ENCODE data around the gene RASD2. TPM values are rescaled to one million over a fixed set of nuclear protein-coding genes. Genes with fewer than 3 reads are reported as not detected.

RASD2 gene
- total RNA-seq, 1 donor from 2014 or later: 4.4 TPM

GRCh38 chr22:35518811-35519210, 21.8 kb upstream of the RASD2 start:
- DNase-seq (ENCODE audit: low spot score): no peak

DNA sequence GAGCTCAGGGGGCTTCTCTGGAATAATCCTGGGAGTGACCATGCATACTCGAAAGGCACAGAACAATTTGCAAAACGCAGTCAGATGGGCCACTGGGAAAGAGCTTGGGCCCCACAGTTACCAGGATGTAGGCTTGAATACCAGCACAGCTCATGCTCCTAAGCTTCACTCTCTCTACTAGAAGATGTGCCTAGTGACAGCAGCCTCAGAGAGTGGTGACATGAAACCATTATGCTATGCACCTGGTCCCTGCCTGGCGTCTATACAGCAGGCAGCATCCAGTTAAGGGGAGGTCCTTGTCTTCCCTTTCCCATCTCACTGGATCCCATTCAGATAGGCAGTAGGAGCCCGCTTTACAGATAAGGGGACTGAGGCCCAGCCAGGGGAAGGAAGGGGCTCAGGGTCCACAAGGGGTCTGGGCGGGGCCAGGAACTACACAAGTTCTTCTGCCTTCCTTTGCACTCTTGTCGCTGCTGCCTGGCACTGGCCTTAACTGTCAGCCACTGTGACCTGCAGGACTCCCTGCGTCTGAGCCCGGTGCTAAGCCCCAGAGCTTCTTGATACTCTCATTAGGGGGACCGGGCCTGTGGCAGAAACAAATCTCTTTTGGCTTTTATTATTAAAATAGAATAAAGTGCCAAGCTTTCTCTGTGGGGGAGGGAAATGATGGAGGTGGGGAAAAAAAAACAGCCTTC, 21.2 kb upstream of the RASD2 start:
- DNase-seq (ENCODE audit: low spot score): no peak

GRCh38 chr22:35521358-35522224, 19.0 kb upstream of the RASD2 start:
- DNase-seq (ENCODE audit: low spot score): no peak

- DNase-seq (ENCODE audit: low spot score): no peak
Observed at GRCh38 chr22:35522225-35523149, 18.1 kb upstream of the RASD2 start.

DNA sequence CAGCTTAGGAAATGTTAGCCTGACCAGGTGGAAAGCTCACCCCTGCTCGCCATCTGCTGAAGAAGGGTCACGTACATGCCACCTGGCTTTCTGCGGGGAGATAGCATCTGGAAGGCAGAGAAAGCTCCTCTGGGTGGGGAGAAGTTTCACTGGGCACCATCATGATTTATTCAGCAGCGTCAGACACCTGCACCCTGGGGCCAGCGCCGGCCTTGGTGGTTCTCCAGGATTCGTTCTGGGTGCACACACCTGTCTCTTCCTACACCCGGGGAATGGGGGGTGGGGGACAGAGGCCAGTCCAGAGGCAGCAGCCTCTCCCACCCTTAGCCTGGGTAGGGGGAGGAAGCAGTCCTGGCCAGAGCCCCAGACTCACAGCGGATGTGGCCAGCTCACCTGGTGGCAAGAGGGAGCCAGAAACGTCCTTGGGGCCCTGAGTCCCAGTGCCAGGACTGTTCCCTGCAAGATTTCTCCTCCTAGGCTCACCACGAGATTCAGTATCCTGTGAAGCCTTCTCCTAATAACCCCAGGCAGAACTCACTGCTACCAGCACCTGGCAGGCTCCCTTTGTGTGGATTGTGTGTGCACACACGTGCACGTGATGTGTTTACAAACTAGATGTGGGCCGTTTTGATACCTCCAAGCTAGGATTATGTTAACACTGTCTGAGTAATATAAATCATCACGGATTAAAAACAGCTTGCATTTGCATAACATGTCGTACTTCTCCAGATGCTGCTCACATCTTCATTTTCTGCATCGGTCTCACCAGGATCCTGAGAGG, 17.3 kb upstream of the RASD2 start:
- DNase-seq (ENCODE audit: low spot score): no peak

GRCh38 chr22:35524966-35525686, 15.5 kb upstream of the RASD2 start:
- peak; percentile 61 for DNase-seq (ENCODE audit: low spot score)

DNA sequence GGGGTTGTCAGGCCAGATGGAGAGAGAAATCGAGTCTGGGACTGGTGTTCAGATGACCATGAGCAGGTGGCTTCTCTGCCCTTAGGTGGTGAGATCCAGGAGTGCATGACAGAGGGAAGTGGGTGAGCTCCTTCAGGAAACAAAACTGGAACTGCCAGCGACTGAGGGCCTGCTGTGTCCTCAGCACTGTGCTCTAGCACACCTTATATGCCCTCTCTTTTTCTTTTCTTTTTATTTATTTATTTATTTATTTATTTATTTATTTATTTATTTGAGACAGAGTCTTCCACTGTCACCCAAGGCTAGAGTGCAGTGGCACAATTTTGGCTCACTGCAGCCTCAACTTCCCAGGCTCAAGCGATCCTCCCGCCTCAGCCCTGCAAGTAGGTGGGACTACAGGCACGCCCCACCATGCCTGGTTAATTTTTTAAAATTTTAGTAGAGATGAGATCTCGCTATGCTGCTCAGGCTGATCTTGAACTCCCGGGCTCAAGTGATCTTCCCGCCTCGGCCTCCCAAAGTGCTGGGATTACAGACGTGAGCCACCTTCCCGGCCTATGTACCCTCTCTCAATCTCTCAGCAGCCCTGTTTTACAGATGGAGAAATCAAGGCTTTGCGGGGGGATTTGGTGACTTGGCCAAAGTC, 14.8 kb upstream of the RASD2 start:
- DNase-seq (ENCODE audit: low spot score): no peak

DNA sequence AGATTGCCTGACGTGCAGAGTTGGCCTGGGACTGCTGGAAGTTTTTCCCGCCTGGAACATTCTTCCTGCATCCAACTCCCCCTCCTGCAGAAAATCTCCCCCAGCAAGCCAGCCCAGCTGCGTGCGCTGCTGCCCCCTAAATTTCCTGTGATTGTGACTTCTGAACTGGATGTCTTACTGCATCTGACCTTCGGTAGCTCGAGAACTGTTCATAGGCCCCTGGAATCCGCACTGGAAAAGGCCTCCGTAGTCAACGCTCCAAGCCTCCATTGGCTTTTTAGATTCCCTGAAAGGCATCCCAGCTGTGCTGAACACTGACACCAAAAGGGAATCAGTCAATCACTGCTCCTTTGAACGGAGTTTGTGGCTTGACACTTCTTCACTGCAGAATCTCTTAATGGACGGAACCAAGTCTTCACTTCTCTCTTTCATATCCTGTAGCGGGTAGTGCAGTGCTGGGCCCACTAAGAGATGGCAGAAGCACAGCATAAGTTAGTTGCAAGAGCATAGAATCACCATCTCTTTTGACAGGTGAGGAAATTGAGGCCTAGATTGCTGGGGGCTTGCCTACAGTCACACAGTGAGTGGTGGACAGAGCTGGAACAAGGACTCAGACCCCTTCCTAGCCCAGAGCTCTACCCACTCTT, 14.2 kb upstream of the RASD2 start:
- DNase-seq (ENCODE audit: low spot score): no peak

- DNase-seq (ENCODE audit: low spot score): no peak
Observed at GRCh38 chr22:35528927-35529326, 11.7 kb upstream of the RASD2 start.

- no peak for DNase-seq (ENCODE audit: low spot score)
Observed at GRCh38 chr22:35530700-35531099, 9.9 kb upstream of the RASD2 start.

- no peak for DNase-seq (ENCODE audit: low spot score)
Observed at GRCh38 chr22:35531202-35531601, 9.4 kb upstream of the RASD2 start.

DNA sequence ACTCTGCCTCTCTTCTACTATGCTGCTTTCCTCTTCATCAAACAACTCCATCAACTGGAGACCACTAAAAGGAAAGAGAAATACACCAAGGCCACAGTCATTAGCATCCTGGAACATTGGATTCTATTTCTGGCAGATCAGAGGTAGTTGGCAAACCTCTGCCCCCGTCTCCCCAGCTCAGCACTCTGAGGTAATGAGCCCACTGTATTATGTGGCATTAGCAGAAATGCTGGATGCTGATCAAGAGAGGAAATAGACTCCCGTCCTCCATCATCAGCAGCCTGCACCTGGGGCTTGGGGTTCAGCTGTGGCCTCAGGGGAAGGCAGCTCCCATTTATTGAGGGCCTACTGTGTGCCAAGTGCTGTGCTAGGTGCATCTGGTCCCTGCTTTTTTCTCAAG, 9.0 kb upstream of the RASD2 start:
- DNase-seq (ENCODE audit: low spot score): no peak

GRCh38 chr22:35533365-35534029, 7.1 kb upstream of the RASD2 start:
- DNase-seq (ENCODE audit: low spot score): no peak

DNA sequence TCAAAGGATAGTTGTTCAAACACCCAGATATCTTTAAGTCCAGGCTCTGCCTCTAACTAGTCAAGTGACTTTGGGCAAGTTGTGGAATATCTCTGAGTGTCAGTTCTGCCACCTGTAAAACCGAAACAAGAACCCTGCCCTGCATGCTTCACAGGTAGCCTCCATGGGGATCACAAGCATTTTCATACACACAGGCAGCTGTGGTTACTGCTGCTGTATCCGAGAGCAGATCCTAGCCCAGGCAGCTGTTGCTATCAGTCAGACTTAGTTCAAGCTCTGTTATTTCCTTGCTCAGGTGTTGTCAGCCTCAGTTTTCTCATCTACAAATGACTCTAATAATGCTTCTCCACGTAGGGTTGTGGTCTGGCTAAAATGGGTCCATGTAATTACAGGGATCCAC, 6.5 kb upstream of the RASD2 start:
- DNase-seq (ENCODE audit: low spot score): no peak

DNA sequence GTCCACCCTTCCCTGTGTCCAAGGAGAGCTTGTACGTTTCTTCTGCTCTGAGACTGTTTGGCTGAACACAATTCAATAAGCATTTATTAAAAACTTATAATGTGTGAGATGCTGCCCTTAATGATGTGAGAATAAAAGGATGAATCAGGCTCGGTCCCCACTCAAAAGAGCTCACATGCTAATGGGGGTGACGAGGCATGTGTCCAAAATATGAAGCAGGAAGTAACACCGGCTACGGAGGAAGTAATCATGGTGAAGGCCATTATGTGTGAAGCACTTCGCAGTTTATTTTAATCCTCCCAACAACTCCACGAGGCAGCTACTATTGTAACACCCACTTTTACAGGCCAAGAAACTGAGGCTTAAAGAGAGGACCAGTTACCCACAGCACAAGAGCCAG, 3.4 kb upstream of the RASD2 start:
- DNase-seq (ENCODE audit: low spot score): no peak

- DNase-seq (ENCODE audit: low spot score): no peak
Observed at GRCh38 chr22:35538801-35539321, 1.8 kb upstream of the RASD2 start.

GRCh38 chr22:35539487-35539886, 1.1 kb upstream of the RASD2 start:
- no peak for DNase-seq (ENCODE audit: low spot score)

DNA sequence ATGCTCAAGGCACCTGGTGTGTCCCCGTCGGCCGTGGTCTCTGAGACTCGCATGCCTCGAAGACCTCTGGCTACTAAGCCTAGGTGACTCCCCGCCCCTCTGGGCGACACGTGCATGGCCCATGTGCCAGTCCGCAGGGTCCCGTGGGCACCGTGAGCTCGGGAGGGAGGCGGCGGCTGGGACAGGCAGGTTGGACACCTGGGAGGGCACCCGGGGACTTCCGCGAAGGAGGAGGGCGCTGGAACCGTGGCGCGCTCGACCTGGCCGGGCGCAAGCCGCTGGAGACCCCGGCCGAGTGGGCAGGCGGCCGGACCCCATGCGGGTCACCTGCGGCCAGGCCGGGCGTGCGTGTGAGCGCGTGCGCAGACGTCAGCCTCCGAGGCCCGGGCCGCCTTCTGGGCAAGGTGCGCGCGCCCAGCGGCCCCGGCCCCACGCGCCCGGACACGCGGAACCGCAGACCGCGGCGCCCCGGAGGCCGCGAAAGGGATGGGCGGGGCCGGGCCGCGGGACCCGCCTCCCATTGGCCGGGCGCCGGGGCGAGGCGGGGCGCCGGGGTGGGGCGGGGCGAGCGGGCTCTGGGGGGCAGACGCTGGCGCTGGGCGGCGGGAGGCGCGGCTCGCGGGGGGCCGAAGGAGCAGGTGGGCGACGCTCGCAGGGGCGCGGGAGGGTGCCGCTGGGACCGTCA, 579 bp upstream of the RASD2 start:
- DNase-seq (ENCODE audit: low spot score): peak; percentile 21

Data from mucosa of gallbladder (tissue), 1 donor.